Iris pigment epithelial cell (primary cell): ENCODE measurements around the gene ELMO3.

Source experiments
- DNase-seq: peaks from one replicate; pipeline ENCODE4 v3.0.0-alpha.2; 2011; ENCODE audit warnings: low read depth

ELMO3 gene

DNA sequence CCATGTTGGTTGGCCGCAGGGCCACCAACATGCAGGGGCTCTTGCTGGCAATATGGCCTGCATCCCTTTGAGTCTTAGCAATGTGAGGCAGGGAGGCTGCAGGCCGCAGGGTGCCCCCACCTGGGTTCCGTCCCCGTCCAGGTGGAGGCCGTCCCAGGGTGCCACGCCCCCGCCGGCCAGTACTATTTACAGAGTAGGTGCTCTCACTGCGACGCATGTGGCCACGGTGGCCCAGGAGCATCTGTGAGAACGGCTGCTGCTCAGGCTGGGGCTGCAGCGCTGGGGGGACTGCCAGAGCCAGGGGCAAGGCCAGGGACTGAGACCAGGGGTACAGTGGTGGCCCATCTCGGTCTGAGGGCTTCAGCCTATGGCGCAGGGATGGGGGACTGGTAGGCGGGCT lies 18.8 kb upstream of the ELMO3 start:
- no peak for DNase-seq

DNA sequence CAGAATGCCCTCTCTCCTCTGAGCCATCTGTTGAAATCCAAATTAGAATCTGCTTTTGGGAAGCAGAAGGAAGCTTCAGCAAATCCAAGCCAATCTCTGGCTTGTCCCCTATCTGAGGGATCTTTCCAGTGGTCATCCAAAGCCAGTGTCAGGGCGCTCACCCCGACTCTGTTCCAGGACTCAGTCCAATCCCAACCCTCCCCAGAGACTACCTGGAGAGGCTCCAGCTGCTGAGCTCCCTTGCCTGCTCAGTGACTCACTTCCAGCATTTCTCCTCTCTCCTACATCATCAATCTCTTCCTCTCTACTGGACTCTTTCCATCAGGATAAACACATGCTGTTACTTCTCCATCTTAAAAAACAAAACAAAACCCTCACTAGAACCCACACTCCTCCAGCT lies 17.6 kb upstream of the ELMO3 start:
- peak; percentile 74 for DNase-seq

GRCh38 chr16:67182288-67182687 lies 16.6 kb upstream of the ELMO3 start:
- no peak for DNase-seq

DNA sequence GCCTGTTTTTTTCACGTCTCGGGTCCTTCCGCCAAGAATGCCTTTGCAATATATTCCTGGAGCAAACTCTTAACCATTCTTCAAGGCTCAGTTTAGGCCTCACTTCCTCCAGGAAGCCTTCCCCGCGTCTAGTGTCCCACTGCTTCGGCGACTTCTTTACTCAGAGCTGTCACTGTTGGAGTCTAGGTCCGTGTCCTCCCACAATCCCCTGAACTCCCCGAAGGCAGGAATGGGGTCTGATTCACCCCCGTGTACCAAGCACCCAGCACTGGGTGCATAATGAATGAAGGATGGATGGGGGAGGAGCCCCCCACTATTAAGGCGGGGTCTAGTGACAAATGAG lies 15.7 kb upstream of the ELMO3 start:
- DNase-seq, result no peak

- peak; percentile 99 for DNase-seq
These were observed 15.1 kb upstream of the ELMO3 start, which contains the start of gene MATCAP1 for GRCh38 chr16:67183627-67184452. MATCAP1 (minus strand) TSS chr16:67183963; CDS start chr16:67180610, 3,353 bp downstream.

DNA sequence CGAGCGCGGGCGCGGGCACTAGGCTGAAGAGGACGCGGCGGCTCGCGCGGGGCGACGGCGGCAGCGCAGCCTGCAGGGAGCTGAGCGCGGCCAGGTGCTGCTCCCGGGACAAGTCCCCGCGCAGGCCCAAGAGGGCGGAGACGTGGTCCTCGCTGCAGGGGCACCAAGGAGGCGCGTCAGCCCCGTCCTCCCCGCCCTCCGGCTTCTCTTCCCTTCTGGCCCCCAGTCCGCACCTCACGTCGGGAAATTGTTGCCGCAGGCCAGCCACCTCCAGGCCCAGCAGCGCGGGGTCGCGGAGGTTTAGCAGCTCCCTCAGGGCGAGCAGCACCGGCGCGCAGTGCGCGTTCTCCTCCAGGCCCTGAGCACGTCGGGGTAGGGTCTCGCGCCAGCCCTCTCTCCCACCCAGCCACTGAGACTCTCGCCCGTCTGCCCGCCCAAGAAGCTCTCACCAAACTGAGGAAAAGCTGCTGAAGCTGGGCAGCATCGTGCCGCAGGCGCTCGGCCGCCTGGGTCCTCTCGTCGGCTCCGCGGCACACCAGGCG lies 14.4 kb upstream of the ELMO3 start:
- no peak for DNase-seq

DNA sequence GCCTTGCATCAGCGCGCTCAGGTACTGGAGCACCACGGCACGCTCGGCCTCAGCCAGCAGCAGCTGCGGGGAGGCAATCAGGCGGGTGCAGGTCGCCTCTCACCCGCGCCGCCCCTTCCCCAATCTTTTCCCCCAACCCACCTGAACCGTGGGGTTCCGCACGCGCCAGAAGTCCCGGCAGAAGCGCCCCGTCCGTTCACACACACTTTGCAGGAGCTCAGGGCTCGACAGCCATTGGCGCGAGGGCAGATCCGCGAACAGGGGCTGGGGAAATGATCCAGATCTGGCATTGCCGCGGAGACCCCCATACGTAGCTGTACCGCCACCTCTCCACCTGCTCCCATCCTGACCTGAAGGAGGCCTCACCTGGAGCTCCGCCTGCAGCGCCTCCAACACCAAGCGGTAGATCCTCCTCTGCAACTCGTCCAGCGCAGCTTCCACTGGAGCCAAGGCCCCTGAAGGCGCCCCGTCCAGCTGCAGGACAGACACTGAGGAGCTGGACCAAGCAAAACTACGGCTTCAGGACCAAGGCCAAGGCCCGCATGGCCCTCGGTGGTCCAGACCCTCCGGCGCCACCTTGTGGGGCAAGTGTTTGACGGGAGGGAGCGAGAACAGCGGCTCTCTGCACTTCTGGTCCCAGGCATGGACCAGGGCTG lies 13.8 kb upstream of the ELMO3 start:
- DNase-seq, result peak; percentile 89

- no peak for DNase-seq
These were observed 13.2 kb upstream of the ELMO3 start for GRCh38 chr16:67185651-67186134.

GRCh38 chr16:67186550-67186950 lies 12.4 kb upstream of the ELMO3 start:
- no peak for DNase-seq

DNA sequence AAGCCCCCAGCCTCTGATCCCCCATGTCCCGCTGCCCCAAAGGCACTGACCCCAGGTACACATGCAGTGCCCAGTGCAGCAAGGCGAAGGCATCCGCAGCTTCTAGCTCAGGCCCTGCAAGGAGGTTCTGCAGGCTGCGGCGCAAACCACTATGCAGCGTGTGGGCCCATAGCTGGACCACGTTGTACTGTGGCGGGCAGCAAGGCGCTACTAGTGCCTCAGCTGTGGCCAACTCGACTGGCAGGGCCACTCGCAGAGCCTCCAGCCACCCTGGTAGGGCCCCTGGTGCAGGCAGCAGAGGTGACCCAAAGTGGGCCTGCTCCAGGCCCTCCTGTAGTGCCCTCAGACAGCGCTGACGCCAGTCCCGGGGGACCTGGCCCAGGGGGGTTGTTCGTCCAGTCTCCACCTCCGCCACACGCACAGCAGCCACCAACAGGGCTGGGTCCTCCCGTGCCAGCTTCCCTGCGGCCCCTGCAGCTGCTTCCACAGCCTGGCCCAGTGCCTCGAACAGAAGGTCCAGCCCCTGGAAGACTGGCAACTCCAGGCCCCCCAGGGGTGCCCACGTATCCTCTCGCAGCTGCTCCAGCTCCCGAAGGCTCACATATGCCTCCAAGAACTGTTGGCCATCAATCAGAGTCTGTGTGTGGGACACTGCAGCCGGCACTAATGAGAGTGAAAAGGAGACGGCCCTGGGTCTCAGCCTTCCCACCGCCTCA lies 11.6 kb upstream of the ELMO3 start:
- DNase-seq, result no peak

- no peak for DNase-seq
These were observed 10.6 kb upstream of the ELMO3 start for GRCh38 chr16:67188323-67188722.

DNA sequence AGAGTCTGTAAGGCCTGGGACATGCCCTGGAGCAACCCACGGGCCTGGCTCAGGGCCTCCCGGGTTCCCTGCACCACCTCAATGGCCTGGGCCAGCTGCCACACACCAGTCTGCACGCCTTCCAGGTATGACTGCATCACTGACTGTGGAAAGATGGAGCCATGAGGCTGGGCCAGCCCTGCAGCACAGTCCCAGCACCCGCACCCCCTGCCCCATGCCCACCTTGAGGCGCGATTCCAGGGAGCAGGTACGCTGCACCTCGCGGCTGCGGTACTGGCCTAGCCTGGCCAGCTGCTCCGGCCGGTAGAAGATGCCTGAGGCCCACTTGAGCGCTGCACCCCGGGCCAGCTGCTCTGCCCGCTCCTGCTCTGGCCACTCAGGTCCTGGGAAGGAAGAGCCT lies 10.1 kb upstream of the ELMO3 start:
- DNase-seq, result no peak

GRCh38 chr16:67190041-67190440 lies 8.9 kb upstream of the ELMO3 start, which contains the start of gene EXOC3L1:
EXOC3L1 (minus strand) TSS chr16:67190136; CDS start chr16:67189676, 460 bp downstream.
- DNase-seq, result no peak

DNA sequence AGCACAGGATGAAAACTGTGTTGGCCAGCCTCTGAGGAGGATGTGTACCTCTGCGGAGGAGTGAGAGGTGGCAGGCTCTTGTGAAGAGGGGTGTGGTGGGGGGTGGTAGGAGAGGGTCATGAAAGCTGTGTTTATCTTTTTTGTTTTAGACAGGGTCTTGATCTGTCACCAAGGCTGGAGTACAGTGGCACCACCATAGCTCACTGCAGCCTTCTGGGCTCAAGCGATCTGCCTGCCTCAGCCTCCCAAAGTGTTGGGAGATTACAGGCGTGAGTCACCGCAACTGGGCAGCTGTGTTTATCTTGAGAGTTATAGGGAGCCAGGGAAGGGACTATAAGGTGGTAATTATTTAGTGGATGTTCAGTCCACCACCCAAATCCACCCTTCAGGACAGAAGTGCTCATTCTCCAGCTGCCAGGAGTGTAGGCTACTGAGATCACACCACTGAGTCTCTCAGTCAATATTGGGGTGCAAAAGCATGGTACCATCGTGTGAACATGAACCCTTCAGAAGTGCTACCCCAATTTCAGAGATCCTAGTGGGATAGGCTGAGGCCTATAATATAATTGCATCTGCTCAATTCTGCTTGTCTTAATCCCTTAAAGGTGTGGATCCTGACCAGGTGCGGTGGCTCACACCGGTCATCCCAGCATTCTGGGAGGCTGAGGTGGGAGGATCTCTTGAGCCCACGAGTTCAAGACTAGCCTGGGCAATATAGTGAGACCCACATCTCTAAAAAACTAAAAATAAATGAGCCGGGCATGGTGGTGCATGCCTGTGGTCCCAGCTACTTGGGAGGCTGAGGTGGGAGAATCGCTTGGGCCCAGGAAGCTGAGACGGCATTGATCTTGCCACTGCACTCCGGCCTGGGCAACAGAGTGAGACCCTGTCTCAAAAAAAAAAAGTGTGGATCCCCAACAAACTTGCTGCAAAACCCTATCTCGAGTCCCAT lies 8.2 kb upstream of the ELMO3 start:
- DNase-seq, result peak; percentile 62

DNA sequence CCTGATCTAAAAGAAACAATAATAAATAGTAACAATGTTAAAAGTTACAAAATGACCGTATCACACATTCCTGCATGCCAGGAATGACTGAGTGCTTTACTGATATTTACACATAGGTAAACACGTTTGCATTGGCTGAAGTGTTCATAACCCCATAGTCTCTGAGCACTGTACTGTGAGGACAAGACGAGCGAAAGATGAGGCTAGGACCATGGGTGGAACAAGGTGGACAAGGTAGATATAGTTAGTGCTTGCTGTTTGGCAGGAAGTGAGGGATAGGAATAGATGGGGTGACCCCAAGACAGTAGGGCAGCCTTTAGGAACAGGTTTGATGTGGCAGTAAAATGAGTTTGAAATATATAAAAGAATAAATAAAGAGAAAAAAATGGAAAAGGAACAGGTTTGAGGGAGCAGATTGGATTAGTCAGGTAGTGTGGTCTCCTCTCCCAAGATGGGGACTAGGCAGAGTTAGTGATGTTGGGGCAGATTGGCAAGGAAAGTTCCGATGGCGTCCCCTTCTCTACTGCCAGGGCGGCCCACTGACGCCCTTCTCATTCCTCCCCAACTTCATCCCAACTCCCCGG lies 7.4 kb upstream of the ELMO3 start:
- DNase-seq, result no peak

DNA sequence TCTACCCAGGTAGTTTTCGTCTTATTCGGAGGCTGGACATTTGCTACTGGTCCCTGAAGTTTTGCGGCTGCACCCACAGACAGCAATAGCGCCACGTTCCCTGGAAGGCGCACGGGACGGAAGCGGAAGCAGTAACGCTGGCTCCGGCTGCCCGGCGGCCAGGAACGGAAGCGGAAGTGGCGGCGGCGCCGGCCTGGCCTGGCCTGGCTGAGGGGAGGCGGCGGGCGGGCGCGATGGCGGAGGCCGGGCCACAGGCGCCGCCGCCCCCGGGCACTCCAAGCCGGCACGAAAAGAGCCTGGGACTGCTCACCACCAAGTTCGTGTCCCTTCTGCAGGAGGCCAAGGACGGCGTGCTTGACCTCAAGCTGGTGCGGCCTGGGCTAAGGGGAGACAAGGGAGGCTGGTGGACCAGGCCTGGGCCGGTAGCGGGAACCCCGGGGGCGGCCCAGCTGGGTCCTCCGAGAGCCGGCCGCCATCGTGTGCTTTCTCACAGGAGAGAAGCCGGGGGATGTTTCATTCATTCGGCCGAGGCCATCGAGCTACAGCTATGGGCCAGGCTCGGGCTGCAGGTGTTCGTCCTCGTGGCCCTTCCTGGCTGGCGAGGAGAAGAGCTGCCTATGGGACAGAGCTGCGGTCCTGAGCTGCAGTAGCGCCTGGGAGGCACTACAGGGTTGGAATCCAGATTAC lies 6.8 kb upstream of the ELMO3 start, which contains the start of gene E2F4:
Gene E2F4 (plus strand): TSS at position 161 of the 687 bp plus-strand sequence. CDS start 73 bp downstream, at position 234.
- DNase-seq, result peak; percentile 94

DNA sequence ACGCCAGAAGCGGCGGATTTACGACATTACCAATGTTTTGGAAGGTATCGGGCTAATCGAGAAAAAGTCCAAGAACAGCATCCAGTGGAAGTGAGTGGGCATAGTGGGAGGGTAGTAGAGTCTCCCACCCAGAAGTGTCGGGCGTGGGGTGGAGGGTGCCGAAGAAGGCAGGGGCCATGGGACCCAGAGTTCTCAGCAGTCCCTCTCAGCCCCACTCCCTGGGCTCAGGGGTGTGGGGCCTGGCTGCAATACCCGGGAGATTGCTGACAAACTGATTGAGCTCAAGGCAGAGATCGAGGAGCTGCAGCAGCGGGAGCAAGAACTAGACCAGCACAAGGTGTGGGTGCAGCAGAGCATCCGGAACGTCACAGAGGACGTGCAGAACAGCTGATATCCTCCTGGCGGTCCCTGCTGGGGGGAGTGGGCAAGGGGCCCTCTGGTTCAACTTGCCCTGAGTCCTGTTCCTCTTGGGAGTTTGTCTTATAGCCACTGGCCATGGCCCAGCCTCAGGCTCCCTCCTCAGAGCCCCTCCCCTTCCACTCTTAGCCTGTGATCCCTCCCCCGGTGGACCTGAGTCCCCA lies 6.1 kb upstream of the ELMO3 start:
- no peak for DNase-seq

DNA sequence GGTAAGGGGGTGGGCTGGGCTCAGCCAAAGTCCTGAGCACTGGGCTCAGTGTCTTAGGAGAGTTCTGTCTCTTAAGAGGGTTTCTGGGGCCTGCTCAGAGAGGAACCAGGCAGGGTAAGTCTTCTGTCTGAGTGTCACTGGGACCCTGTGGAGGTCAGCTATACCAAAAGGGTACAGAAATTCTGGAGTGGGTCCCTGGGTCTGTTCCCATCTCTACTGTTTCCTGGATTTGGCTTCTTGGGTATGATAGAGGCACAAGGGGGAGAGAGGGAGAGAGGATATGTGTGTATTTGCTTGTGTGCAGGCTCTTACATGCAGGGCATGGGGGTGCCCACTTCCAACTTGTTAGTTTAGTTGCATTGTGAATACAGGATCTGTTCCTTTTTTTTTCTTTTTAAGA lies 5.4 kb upstream of the ELMO3 start:
- no peak for DNase-seq

GRCh38 chr16:67194260-67194659 lies 4.7 kb upstream of the ELMO3 start:
- DNase-seq, result no peak

- no peak for DNase-seq
These were observed 3.3 kb upstream of the ELMO3 start for GRCh38 chr16:67195676-67196075.
